ENCODE data around the gene GDPD5. TPM values are rescaled to one million over a fixed set of nuclear protein-coding genes. Genes with fewer than 3 reads are reported as not detected.

GDPD5 gene
- total and polyA plus RNA-seq, 11 donors: 2.0 to 12.5 (median 4.9) TPM

DNA sequence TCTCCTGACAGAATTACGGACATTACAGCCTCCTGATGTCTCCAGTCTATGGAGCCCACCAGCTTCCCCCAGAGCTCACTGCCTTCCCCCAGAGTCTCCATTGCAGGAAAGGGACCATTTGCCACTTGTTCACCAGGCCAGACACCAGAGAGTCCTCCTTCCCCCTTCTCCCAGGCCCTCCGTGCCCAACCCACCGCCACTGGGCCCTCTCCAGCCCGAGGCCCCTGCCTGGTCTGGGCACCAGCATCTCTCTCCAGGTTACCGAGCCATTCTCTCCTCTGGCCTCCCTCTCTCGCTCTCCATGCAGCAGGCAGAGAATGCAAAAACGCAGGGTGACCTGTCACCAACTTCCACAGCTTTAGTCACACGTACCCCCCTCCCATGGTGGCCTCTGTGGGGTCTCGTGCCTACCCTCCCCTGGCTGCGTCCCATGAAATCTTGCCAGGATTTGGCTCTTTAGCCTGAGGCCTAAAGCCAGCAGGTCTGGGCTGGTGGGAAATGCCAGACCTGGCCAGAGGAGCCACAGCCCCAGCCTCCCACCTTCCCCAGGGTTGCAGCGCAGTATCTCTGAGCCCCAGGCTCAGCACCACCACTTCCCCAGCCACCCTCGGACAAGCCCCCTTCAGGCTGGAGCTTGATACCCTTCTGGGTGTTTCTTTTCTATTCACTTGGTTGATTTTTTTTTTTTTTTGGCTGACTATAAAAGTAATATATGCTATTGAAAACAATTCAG lies 29.5 kb upstream of the GDPD5 start:
- Histone ChIP-seq H3K4me1 (peaks cover 13 to 63% (median 52%) of the 10 kb centered on the region in 12 donors), H3K27ac (peak overlapping the region; percentile 57 to 94 (median 83)), H3K27me3 (no peaks in the 10 kb centered on the region), H3K4me3 (peak overlapping the region in 8 of 12 donors; percentile 24 to 50 (median 34)), H3K36me3 (no peaks in the 10 kb centered on the region), H3K9me3 (no peaks in the 10 kb centered on the region)
- WGBS, 4 donors: 70 to 77% (median 73%) methylated on average over 12 of the region's 12 CpGs
- intact Hi-C loops (cut with DNase I): no loop called here
- DNase-seq (peak in 3 of 5 donors; percentile 24 to 61 (median 34)), ATAC-seq (no peak)
- TF ChIP-seq, protein P1, sequence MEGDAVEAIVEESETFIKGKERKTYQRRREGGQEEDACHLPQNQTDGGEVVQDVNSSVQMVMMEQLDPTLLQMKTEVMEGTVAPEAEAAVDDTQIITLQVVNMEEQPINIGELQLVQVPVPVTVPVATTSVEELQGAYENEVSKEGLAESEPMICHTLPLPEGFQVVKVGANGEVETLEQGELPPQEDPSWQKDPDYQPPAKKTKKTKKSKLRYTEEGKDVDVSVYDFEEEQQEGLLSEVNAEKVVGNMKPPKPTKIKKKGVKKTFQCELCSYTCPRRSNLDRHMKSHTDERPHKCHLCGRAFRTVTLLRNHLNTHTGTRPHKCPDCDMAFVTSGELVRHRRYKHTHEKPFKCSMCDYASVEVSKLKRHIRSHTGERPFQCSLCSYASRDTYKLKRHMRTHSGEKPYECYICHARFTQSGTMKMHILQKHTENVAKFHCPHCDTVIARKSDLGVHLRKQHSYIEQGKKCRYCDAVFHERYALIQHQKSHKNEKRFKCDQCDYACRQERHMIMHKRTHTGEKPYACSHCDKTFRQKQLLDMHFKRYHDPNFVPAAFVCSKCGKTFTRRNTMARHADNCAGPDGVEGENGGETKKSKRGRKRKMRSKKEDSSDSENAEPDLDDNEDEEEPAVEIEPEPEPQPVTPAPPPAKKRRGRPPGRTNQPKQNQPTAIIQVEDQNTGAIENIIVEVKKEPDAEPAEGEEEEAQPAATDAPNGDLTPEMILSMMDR (IDR thresholded peaks at IDR 0.05): no peak
- no peak for TF ChIP-seq POLR2A (IDR thresholded peaks at IDR 0.05)

GRCh38 chr11:75554258-75555022 lies 28.7 kb upstream of the GDPD5 start:
- H3K4me1 ChIP-seq: peaks cover 13 to 55% (median 44%) of the 10 kb centered on the region in 12 donors
- DNase-seq (peak; percentile 95 to 98 (median 96)), ATAC-seq (peak; percentile 90 to 95 (median 94))
- peak overlapping the region; percentile 57 to 94 (median 83) for H3K27ac ChIP-seq
- no peaks in the 10 kb centered on the region for H3K36me3 ChIP-seq
- H3K9me3 ChIP-seq: no peaks in the 10 kb centered on the region
- TF ChIP-seq POLR2A (IDR thresholded peaks at IDR 0.05): peak in 1 of 2 donors; percentile 61
- TF ChIP-seq, protein P1 (IDR thresholded peaks at IDR 0.05): no peak
- intact Hi-C loops (cut with DNase I): loop anchor here in 1 of 10 donors (1.0 kb wide), 1 partner anchor 8 kb away; the partner anchor contains the start of gene SERPINH1
- H3K4me3 ChIP-seq: peak overlapping the region in 8 of 12 donors; percentile 24 to 50 (median 34)
- 13 to 23% (median 20%) methylated on average over 7 to 21 of the region's 21 CpGs for WGBS, 4 donors
- H3K27me3 ChIP-seq: no peaks in the 10 kb centered on the region

DNA sequence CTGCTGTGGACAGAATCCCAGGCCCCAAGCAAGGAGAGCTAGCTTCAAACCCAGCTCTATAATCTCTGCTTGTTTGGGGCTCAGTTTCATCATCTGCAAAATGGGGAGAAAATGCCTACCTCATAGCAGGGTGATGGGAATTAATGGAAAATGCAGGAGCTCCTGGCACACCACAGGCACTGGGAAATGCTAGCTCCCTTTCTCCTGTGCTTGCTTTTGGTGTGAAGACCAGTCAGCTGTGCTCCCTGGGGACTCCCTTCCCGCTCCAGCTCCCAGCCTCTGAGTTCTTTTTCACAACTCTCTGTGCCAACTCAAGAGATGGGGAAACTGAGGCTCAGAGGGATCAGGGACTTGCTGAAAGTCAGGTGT lies 28.1 kb upstream of the GDPD5 start:
- ATAC-seq: no peak
- Histone ChIP-seq H3K4me1 (peaks cover 13 to 50% (median 38%) of the 10 kb centered on the region in 12 donors), H3K9me3 (no peaks in the 10 kb centered on the region), H3K36me3 (no peaks in the 10 kb centered on the region), H3K27me3 (no peaks in the 10 kb centered on the region), H3K4me3 (peak overlapping the region in 3 of 12 donors; percentile 3 to 39 (median 35)), H3K27ac (peak overlapping the region; percentile 42 to 94 (median 83))
- TF ChIP-seq POLR2A (IDR thresholded peaks at IDR 0.05): no peak
- TF ChIP-seq, protein P1 (IDR thresholded peaks at IDR 0.05): no peak
- DNase-seq: no peak
- intact Hi-C loops (cut with DNase I): loop anchor here in 2 of 10 donors (1.0 to 2.0 kb wide), 2 partner anchors 8 to 29 kb away; partner anchors contain the start of gene SERPINH1 (in 1 of the 2)
- 5 to 43% (median 15%) methylated on average over 1 of the region's 1 CpG for WGBS, 4 donors

DNA sequence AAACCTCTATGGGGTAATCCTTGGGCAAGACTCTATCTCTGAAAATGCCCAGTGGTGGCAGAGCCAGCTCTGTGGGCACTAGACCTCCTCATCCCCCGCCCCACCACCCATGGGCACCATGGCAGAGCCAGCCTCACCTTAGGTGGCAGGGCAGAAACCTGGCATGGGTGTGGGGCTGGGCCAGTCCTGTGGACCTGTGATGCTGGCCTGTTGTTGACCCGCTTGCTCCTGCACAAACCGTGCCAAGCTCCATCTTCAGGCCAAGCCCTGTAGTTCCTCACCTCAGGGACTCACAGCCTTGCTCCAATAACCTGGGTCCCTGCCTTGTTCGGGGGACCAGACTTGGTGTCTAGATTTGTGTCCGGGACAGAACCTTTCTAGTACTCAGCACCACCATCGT lies 27.4 kb upstream of the GDPD5 start:
- DNase-seq (peak in 1 of 5 donors; percentile 29), ATAC-seq (no peak)
- intact Hi-C loops (cut with DNase I): loop anchor here in 1 of 10 donors (2.0 kb wide), 1 partner anchor 30 kb away; no protein-coding TSS in a partner anchor
- H3K4me1 ChIP-seq: peaks cover 8 to 43% (median 31%) of the 10 kb centered on the region in 12 donors
- no peaks in the 10 kb centered on the region for H3K36me3 ChIP-seq
- WGBS, 4 donors: 83 to 90% (median 87%) methylated on average over 5 to 6 of the region's 6 CpGs
- H3K9me3 ChIP-seq: no peaks in the 10 kb centered on the region
- peak overlapping the region in 10 of 12 donors; percentile 76 to 94 (median 83) for H3K27ac ChIP-seq
- H3K27me3 ChIP-seq: no peaks in the 10 kb centered on the region
- TF ChIP-seq, protein P1 (IDR thresholded peaks at IDR 0.05): no peak
- no peak for TF ChIP-seq POLR2A (IDR thresholded peaks at IDR 0.05)
- no peak overlapping the region for H3K4me3 ChIP-seq
